KMS-11 (cell line): ENCODE results near the gene FRY.

Source experiments
- H2AFZ ChIP-seq: fragments of 200-600 bp; sonication (generic); 2 replicates; pipeline ENCODE4 v1.6.1; 2016; ENCODE audit warnings: antibody characterized with exemption, mixed run types, low read depth
- H3K27ac ChIP-seq: fragments of 200-600 bp; sonication (generic); 2 replicates; pipeline ENCODE4 v1.6.1; 2016; ENCODE audit warnings: mild to moderate bottlenecking, mixed run types
- H3K27me3 ChIP-seq: fragments of 200-600 bp; sonication (generic); 2 replicates; pipeline ENCODE4 v1.6.1; 2017; ENCODE audit warnings: mild to moderate bottlenecking, low read depth, mixed run types, moderate library complexity; ENCODE audit not compliant: insufficient read depth
- H3K36me3 ChIP-seq: fragments of 200-600 bp; sonication (generic); 2 replicates; pipeline ENCODE4 v1.6.1; 2017; ENCODE audit warnings: mild to moderate bottlenecking, mixed run types; ENCODE audit not compliant: insufficient read depth
- H3K4me1 ChIP-seq: fragments of 200-600 bp; sonication (generic); 2 replicates; pipeline ENCODE4 v1.6.1; 2016; ENCODE audit warnings: mild to moderate bottlenecking, low read depth, mixed run types; ENCODE audit not compliant: poor library complexity, severe bottlenecking
- H3K4me2 ChIP-seq: fragments of 200-600 bp; sonication (generic); 2 replicates; pipeline ENCODE4 v1.7.0; 2016; ENCODE audit warnings: mild to moderate bottlenecking, mixed run types
- H3K4me3 ChIP-seq: fragments of 200-600 bp; sonication (generic); IDR thresholded peaks from 2 replicates; pipeline ENCODE4 v1.6.1; 2017; ENCODE audit warnings: low read depth, low read length, mixed read lengths; ENCODE audit not compliant: insufficient read depth
- H3K79me2 ChIP-seq: fragments of 200-600 bp; sonication (generic); 2 replicates; pipeline ENCODE4 v1.6.1; 2016; ENCODE audit warnings: low read depth, mixed run types; ENCODE audit not compliant: insufficient read depth
- H3K9ac ChIP-seq: fragments of 200-600 bp; sonication (generic); 2 replicates; pipeline ENCODE4 v1.6.1; 2016; ENCODE audit warnings: mild to moderate bottlenecking, mixed run types
- H4K20me1 ChIP-seq: fragments of 200-600 bp; sonication (generic); 2 replicates; pipeline ENCODE4 v1.6.1; 2016; ENCODE audit warnings: mild to moderate bottlenecking, mixed run types; ENCODE audit not compliant: insufficient read depth
- CTCF ChIP-seq: fragments of 200-600 bp; sonication (generic); conservative IDR thresholded peaks from 2 replicates; pipeline ENCODE4 v1.6.1; 2017; ENCODE audit warnings: low read depth, mild to moderate bottlenecking, antibody characterized with exemption, low read length, moderate library complexity, mixed read lengths

FRY gene

GRCh38 chr13:32187651-32188050, 156.1 kb downstream of the FRY start:
- no peak overlapping the region for H3K4me2 ChIP-seq
- H3K4me1 ChIP-seq, result no peaks in the 10 kb centered on the region
- no peak overlapping the region for H3K27ac ChIP-seq
- H3K4me3 ChIP-seq, result no peak overlapping the region
- H2AFZ ChIP-seq, result no peak overlapping the region
- H3K36me3 ChIP-seq, result no peaks in the 10 kb centered on the region
- H3K79me2 ChIP-seq, result no peaks in the 10 kb centered on the region
- TF ChIP-seq CTCF, result no peak
- H4K20me1 ChIP-seq, result no peaks in the 10 kb centered on the region
- H3K9ac ChIP-seq, result no peak overlapping the region
- H3K27me3 ChIP-seq, result no peaks in the 10 kb centered on the region

- Histone ChIP-seq H3K9ac (no peak overlapping the region), H3K4me1 (no peaks in the 10 kb centered on the region), H3K36me3 (no peaks in the 10 kb centered on the region), H3K4me3 (no peak overlapping the region), H3K4me2 (no peak overlapping the region), H3K27ac (no peak overlapping the region), H2AFZ (no peak overlapping the region), H4K20me1 (no peaks in the 10 kb centered on the region), H3K27me3 (no peaks in the 10 kb centered on the region), H3K79me2 (no peaks in the 10 kb centered on the region)
- TF ChIP-seq CTCF, result no peak
These were observed 160.0 kb downstream of the FRY start for GRCh38 chr13:32191452-32191998.

- Histone ChIP-seq H3K9ac (no peak overlapping the region), H3K4me1 (no peaks in the 10 kb centered on the region)
- no peak for TF ChIP-seq CTCF
These were observed 164.1 kb downstream of the FRY start for GRCh38 chr13:32195713-32196112.

GRCh38 chr13:32199168-32199567, 167.6 kb downstream of the FRY start:
- Histone ChIP-seq H3K4me1 (no peaks in the 10 kb centered on the region), H3K9ac (no peak overlapping the region)
- no peak for TF ChIP-seq CTCF

More at GRCh38 chr13:32195713-32196112, 164.1 kb downstream of the FRY start:
- Histone ChIP-seq H3K79me2 (no peaks in the 10 kb centered on the region), H3K4me2 (no peak overlapping the region), H3K36me3 (no peaks in the 10 kb centered on the region), H2AFZ (no peak overlapping the region), H3K27ac (no peak overlapping the region), H3K4me3 (no peak overlapping the region), H4K20me1 (no peaks in the 10 kb centered on the region), H3K27me3 (no peaks in the 10 kb centered on the region)

More at GRCh38 chr13:32199168-32199567, 167.6 kb downstream of the FRY start:
- Histone ChIP-seq H4K20me1 (no peaks in the 10 kb centered on the region), H3K4me2 (no peak overlapping the region), H3K79me2 (no peaks in the 10 kb centered on the region), H3K36me3 (no peaks in the 10 kb centered on the region), H3K27me3 (no peaks in the 10 kb centered on the region), H3K27ac (no peak overlapping the region), H3K4me3 (no peak overlapping the region), H2AFZ (no peak overlapping the region)
